ENCODE measurements around the gene RAB23. TPM values are rescaled to one million over a fixed set of nuclear protein-coding genes. Genes with fewer than 3 reads are reported as not detected.

RAB23 gene
- total and polyA plus RNA-seq, 2 of the 8 experiments (the other 6 are each of a cell fraction or from before 2014, with no cell fraction given) = 6.5 to 17.2 TPM

- Histone ChIP-seq H4K8ac (ENCODE audit: extremely low read depth, insufficient read depth, low read length) (no peak overlapping the region), H2BK20ac (ENCODE audit: low read length) (no peak overlapping the region), H4K5ac (ENCODE audit: insufficient read length, low read depth, low read length) (no peak overlapping the region), H2AFZ (ENCODE audit: low read length) (no peak overlapping the region), H2BK5ac (ENCODE audit: low read depth, low read length) (no peak overlapping the region), H3K9me3 (ENCODE audit: insufficient read depth in 2 of 2, low read depth in 1 of 2, low read length in 1 of 2) (no peaks in the 10 kb centered on the region), H4K20me1 (replicated peaks in 1 of 2; ENCODE audit: control insufficient read depth in 1 of 2, insufficient read depth in 2 of 2, low read length in 2 of 2) (peaks cover 0 to 2% of the 10 kb centered on the region in 2 experiments), H3K56ac (replicated peaks; ENCODE audit: insufficient read length, low read depth, low read length) (no peak overlapping the region), H3K4ac (replicated peaks; ENCODE audit: insufficient read length, low read depth, low read length) (no peak overlapping the region), H3K36me3 (ENCODE audit: control insufficient read depth in 2 of 4, insufficient read depth in 4 of 4, low read length in 3 of 4) (peaks cover 2 to 30% (median 10%) of the 10 kb centered on the region in 4 experiments; a peak in 5 of 8 replicates), H3K4me2 (ENCODE audit: insufficient read depth in 1 of 2, low read depth in 2 of 2, low read length in 2 of 2) (no peak overlapping the region), H2BK12ac (ENCODE audit: low read depth, low read length) (no peak overlapping the region), H3K18ac (ENCODE audit: extremely low read depth, low read length) (no peak overlapping the region), H3K9ac (replicated peaks in 1 of 4; ENCODE audit: extremely low read depth in 1 of 4, low read depth in 3 of 4, low read length in 3 of 4) (no peak overlapping the region), H2BK120ac (replicated peaks; ENCODE audit: low read depth, low read length) (no peak overlapping the region), H3K4me1 (replicated peaks in 1 of 4; ENCODE audit: control insufficient read depth in 3 of 4, insufficient read depth in 4 of 4, low read length in 3 of 4) (peaks cover 2 to 4% (median 2%) of the 10 kb centered on the region in 4 experiments; a peak in 4 of 7 replicates), H4K91ac (replicated peaks; ENCODE audit: insufficient read length, low read length) (no peak overlapping the region), H3K27me3 (replicated peaks in 1 of 4; ENCODE audit: control insufficient read depth in 3 of 4, extremely low read depth in 1 of 4, insufficient read depth in 3 of 4, low read length in 3 of 4) (no peaks in the 10 kb centered on the region), H3K23me2 (ENCODE audit: low read depth, low read length) (no peaks in the 10 kb centered on the region), H3K79me1 (ENCODE audit: low read depth, low read length) (no peaks in the 10 kb centered on the region; the same call in 1 of the 2 replicates), H3K14ac (ENCODE audit: insufficient read length) (no peak overlapping the region), H2AK5ac (ENCODE audit: low read depth, low read length) (no peak overlapping the region), H3K27ac (ENCODE audit: low read depth, low read length) (no peak overlapping the region), H2BK15ac (ENCODE audit: low read length) (no peak overlapping the region), H3K79me2 (ENCODE audit: control insufficient read depth in 1 of 2, insufficient read depth in 2 of 2, low read length in 2 of 2) (peaks cover 0 to 52% of the 10 kb centered on the region in 2 experiments; a peak in 2 of 4 replicates), H3K4me3 (ENCODE audit: extremely low read depth in 1 of 4, insufficient read depth in 2 of 4, low read depth in 3 of 4, low read length in 4 of 4) (no peak overlapping the region), H3K23ac (ENCODE audit: insufficient read length) (no peak overlapping the region)
- WGBS, 2 experiments (ENCODE audit: extremely low coverage in 1 of 2, insufficient coverage in 1 of 2, insufficient read length in 1 of 2, insufficient replicate concordance in 2 of 2, low coverage in 1 of 2, low lambda C conversion rate in 2 of 2, missing lambda C conversion rate in 1 of 2) = 55% methylated on average over 3 of the region's 3 CpGs; no CpG with 5 or more reads in 1 of the 2 experiments
- FAIRE-seq (no peak), DNase-seq (ENCODE audit: low read depth in 1 of 2, low spot score in 2 of 2) (no peak)
- ChIA-PET CTCF (ENCODE audit: partially characterized antibody) (interaction anchor here (0.6 kb wide), 1 partner anchor 288 kb away, joined by 3 read pairs; no protein-coding TSS in a partner anchor), POLR2A (ENCODE audit: partially characterized antibody) (no interaction called here)
- TF ChIP-seq EZH2 (IDR thresholded peaks at IDR 0.05; ENCODE audit: low read depth, low read length, severe bottlenecking) (no peak), BCL11A (IDR thresholded peaks at IDR 0.05; ENCODE audit: low read depth in 2 of 2, low read length in 2 of 2) (no peak), MAX (IDR thresholded peaks at IDR 0.05) (no peak), SIX5 (IDR thresholded peaks at IDR 0.05; ENCODE audit: low read depth, low read length) (no peak), SP4 (IDR thresholded peaks at IDR 0.05; ENCODE audit: low read length) (no peak), SP1 (IDR thresholded peaks at IDR 0.05; ENCODE audit: low read depth, low read length) (no peak), CTCF (IDR thresholded peaks at IDR 0.05; ENCODE audit: control extremely low read depth in 1 of 3, insufficient read depth in 1 of 3, low read depth in 1 of 3, low read length in 3 of 3) (no peak), POU5F1 (IDR thresholded peaks at IDR 0.05; ENCODE audit: low read depth, low read length) (no peak), POLR2A (IDR thresholded peaks at IDR 0.05; ENCODE audit: control extremely low read depth in 1 of 2, low read depth in 2 of 2, low read length in 2 of 2) (no peak), JUND (IDR thresholded peaks at IDR 0.05; ENCODE audit: low read length) (no peak)
Observed at GRCh38 chr6:57180596-57180995, 41.5 kb downstream of the RAB23 start.
